Embryonic facial prominence (tissue), 1 donor: ENCODE results near the gene BAG5.

Experiments used
- DNase-seq: peaks from one replicate; pipeline ENCODE4 v3.0.0-alpha.2; 2016; ENCODE audit errors: extremely low spot score

BAG5 gene

DNA sequence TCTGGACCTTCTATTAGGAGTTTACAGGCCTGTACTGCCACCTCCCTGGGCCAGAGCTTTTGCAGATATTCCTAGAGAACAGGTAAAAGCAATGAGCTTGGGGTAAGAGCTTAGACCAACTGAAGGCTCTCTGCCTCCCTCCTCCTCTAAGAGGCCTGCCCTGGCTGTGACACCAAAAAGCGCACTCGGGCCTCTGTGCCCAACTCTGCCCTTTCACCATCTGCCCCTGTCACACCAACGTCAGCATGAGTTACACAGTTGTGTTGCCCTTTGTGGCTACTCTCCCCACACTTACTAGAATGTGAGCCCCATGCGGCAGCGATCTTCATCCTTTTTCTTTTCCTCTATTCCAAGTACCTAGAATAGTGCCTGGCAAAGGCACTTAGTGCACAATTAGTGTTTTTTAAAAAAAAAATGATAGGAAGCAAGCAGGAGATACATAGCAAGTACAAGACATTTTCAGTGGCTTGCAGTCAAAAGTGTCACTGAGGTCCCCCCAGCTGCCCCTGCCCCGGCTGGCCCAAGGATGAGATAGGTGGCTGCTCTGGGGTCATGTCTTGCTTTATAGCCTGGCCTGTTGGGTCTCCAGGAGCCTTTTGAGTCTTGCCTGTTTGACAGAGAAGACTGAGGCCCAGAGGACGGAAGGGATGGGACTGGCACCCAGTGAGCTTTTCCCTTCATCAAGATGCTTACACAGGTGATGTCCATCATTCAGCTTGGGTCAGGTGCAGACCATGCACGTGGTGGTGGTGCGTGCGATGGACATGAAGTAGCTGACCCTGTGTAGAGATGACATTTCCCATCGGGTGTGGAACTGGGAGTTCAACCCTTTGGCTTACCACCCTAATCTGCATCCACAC lies 52.4 kb downstream of the BAG5 start:
- DNase-seq = no peak

DNA sequence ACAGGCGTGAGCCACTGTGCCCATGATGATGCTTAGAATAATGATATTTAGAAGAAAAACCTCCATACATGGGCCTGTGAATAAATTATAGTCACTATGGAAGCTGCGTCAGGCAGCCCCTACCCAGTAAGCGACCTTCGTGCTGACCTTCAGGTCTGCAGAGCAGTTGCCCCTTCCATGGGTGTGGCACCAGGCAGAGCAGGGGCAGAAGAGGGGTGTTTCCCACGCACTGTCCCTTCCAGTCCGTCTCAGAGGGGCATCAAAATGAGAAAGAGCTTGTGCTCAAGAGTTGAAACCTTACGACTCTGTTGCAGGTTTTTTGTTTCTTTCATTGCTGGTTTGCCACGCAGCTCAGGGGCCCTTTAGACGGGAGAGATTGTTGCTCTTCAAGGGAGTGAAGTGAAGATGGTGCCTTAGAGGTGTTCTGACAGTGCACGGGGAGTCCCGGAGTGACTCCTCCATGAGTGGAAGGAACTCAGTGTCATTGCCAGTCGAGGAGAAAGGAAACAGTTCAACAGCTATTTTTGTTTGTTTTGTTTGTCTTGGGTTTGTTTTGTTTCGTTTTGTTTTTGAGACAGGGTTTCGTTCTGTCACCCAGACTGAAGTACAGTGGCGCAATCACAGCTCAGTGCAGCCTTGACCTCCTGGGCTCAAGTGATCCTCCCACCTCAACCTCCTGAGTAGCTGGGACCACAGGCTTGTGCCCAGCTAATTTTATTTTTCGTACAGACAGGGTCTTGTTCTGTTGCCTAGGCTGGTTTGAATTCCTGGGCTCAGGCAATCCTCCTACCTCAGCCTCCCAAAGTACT lies 53.7 kb downstream of the BAG5 start:
- DNase-seq = no peak

DNA sequence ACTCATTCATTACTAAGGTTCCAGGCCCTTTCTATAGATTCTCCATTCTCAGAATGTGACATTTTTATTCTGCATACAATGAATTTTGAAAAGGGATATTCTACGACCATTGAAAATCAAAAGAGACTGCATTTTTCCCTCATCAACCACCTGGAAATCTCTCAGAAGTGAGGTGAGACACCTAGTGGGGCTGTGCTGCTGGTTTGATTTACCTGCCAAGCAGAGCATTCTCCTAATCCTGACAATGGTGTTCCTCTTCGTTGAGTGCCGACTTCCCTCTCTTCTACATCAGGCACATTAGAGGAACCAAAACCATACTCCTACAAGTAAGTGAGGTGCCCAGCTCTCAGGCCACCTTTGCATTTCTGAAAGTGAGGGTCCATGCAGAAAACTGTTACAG lies 54.7 kb downstream of the BAG5 start:
- DNase-seq = no peak
